Activated CD8-positive, alpha-beta T cell treated with anti-CD3 and anti-CD28 coated beads for 36 hours (primary cell): ENCODE measurements around the gene NT5M. TPM values are rescaled to one million over a fixed set of nuclear protein-coding genes. Genes with fewer than 3 reads are reported as not detected.

Experiments
- ATAC-seq: fragments of 200-7000 bp; cut with Tn5 transposase; one replicate; pipeline ENCODE4 v1.10.0; 2021; ENCODE audit warnings: mild to moderate bottlenecking, moderate library complexity
- CTCF ChIA-PET: fragments of 350-600 bp; sonication (Branson Sonifier 250); formaldehyde crosslinking; loops from one replicate; lab custom pipeline; 2021; ENCODE audit warnings: antibody characterized with exemption; lab: Charles Lee
- POLR2A ChIA-PET: fragments of 350-600 bp; sonication (Branson Sonifier 250); formaldehyde crosslinking; loops from one replicate; lab custom pipeline; 2021; ENCODE audit warnings: antibody characterized with exemption; lab: Charles Lee
- DNase-seq: peaks from one replicate; pipeline ENCODE4 v3.0.0-alpha.2; 2020
- H3K27ac Mint-ChIP-seq: one replicate; pipeline ENCODE4 v1.8.0; 2021; ENCODE audit warnings: mild to moderate bottlenecking, mixed read lengths
- H3K27me3 Mint-ChIP-seq: one replicate; pipeline ENCODE4 v1.8.0; 2021; ENCODE audit warnings: mixed read lengths
- H3K36me3 Mint-ChIP-seq: one replicate; pipeline ENCODE4 v1.8.0; 2021; ENCODE audit warnings: low read depth, mixed read lengths
- H3K4me1 Mint-ChIP-seq: one replicate; pipeline ENCODE4 v1.8.0; 2021; ENCODE audit warnings: low read depth, mixed read lengths
- H3K4me3 Mint-ChIP-seq: one replicate; pipeline ENCODE4 v1.8.0; 2021; ENCODE audit warnings: mild to moderate bottlenecking, moderate library complexity, mixed read lengths
- H3K9me3 Mint-ChIP-seq: one replicate; pipeline ENCODE4 v1.8.0; 2021; ENCODE audit warnings: mixed read lengths
- intact Hi-C: fragments of 100-400 bp; cut with micrococcal nuclease; formaldehyde crosslinking; loops from one replicate; pipeline ENCODE4 v1.10.0; 2022
- total RNA-seq, 2 experiments: library from RNA; stranded (reverse); gene quantifications; one replicate each; pipeline ENCODE4 v1.2.3, GENCODE V29; 2021
- TF ChIP-seq, protein P1 (sequence below): fragments of 200-600 bp; IDR thresholded peaks from one replicate; pipeline ENCODE4 v1.8.0; 2022; ENCODE audit warnings: antibody characterized with exemption, mild to moderate bottlenecking

The NT5M gene
- total RNA-seq, 2 experiments from 2014 or later, result 8.3 to 9.4 TPM

GRCh38 chr17:17377071-17377967 lies 74.1 kb downstream of the NT5M start:
- no peak overlapping the region for H3K27ac Mint-ChIP-seq
- H3K4me1 Mint-ChIP-seq, result peaks cover 1% of the 10 kb centered on the region
- H3K36me3 Mint-ChIP-seq, result no peaks in the 10 kb centered on the region
- ATAC-seq, result no peak
- intact Hi-C loops, result no loop called here
- ChIA-PET POLR2A (no interaction called here), CTCF (interaction anchor here (1.0 to 1.4 kb wide), 2 partner anchors 11 to 265 kb away, joined by 3 read pairs; no protein-coding TSS in a partner anchor)
- DNase-seq, result no peak
- no peaks in the 10 kb centered on the region for H3K9me3 Mint-ChIP-seq
- TF ChIP-seq, protein P1, sequence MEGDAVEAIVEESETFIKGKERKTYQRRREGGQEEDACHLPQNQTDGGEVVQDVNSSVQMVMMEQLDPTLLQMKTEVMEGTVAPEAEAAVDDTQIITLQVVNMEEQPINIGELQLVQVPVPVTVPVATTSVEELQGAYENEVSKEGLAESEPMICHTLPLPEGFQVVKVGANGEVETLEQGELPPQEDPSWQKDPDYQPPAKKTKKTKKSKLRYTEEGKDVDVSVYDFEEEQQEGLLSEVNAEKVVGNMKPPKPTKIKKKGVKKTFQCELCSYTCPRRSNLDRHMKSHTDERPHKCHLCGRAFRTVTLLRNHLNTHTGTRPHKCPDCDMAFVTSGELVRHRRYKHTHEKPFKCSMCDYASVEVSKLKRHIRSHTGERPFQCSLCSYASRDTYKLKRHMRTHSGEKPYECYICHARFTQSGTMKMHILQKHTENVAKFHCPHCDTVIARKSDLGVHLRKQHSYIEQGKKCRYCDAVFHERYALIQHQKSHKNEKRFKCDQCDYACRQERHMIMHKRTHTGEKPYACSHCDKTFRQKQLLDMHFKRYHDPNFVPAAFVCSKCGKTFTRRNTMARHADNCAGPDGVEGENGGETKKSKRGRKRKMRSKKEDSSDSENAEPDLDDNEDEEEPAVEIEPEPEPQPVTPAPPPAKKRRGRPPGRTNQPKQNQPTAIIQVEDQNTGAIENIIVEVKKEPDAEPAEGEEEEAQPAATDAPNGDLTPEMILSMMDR, result no peak
- no peaks in the 10 kb centered on the region for H3K27me3 Mint-ChIP-seq
- no peak overlapping the region for H3K4me3 Mint-ChIP-seq

GRCh38 chr17:17379197-17379991 lies 76.2 kb downstream of the NT5M start:
- ChIA-PET POLR2A (no interaction called here), CTCF (interaction anchor here (1.5 kb wide), 1 partner anchor 117 kb away, joined by 4 read pairs; the partner anchor contains the start of gene RASD1)
- no peak for DNase-seq
- TF ChIP-seq, protein P1, result no peak
- Mint-ChIP-seq H3K27me3 (no peaks in the 10 kb centered on the region), H3K36me3 (no peaks in the 10 kb centered on the region), H3K4me3 (no peak overlapping the region), H3K27ac (no peak overlapping the region), H3K9me3 (no peaks in the 10 kb centered on the region), H3K4me1 (peaks cover 1% of the 10 kb centered on the region)
- intact Hi-C loops, result no loop called here
- ATAC-seq, result no peak

GRCh38 chr17:17380145-17380925 lies 77.2 kb downstream of the NT5M start:
- no peak overlapping the region for H3K27ac Mint-ChIP-seq
- TF ChIP-seq, protein P1, result no peak
- intact Hi-C loops, result no loop called here
- H3K36me3 Mint-ChIP-seq, result no peaks in the 10 kb centered on the region
- H3K27me3 Mint-ChIP-seq, result no peaks in the 10 kb centered on the region
- no peaks in the 10 kb centered on the region for H3K9me3 Mint-ChIP-seq
- POLR2A ChIA-PET, result no interaction called here
- CTCF ChIA-PET, result interaction anchor here (1.5 kb wide), 1 partner anchor 116 kb away, joined by 4 read pairs; the partner anchor contains the start of gene RASD1
- H3K4me1 Mint-ChIP-seq, result peaks cover 1% of the 10 kb centered on the region
- H3K4me3 Mint-ChIP-seq, result no peak overlapping the region
- DNase-seq, result no peak
- no peak for ATAC-seq

GRCh38 chr17:17381446-17382064 lies 78.4 kb downstream of the NT5M start:
- no peak for DNase-seq
- peaks cover 1% of the 10 kb centered on the region for H3K4me1 Mint-ChIP-seq
- H3K27me3 Mint-ChIP-seq, result no peaks in the 10 kb centered on the region
- ChIA-PET POLR2A (no interaction called here), CTCF (interaction anchor here (0.9 to 1.2 kb wide), 2 partner anchors 9 to 260 kb away, joined by 4 to 5 read pairs; no protein-coding TSS in a partner anchor)
- no peak for ATAC-seq
- intact Hi-C loops, result no loop called here
- no peak overlapping the region for H3K27ac Mint-ChIP-seq
- TF ChIP-seq, protein P1, result no peak
- no peaks in the 10 kb centered on the region for H3K36me3 Mint-ChIP-seq
- H3K9me3 Mint-ChIP-seq, result no peaks in the 10 kb centered on the region
- H3K4me3 Mint-ChIP-seq, result no peak overlapping the region
